NCI-H446 (cell line): ENCODE data around the gene COX19.
"Not testable (repeated sequence)": the region's sequence is repeated elsewhere in the genome, so short reads cannot be mapped to it uniquely, and the experiment has no call there.

Experiments
- DNase-seq, 2 experiments: peaks; one replicate each; lab custom pipeline; 2025; lab: John Stamatoyannopoulos, UW

COX19 gene

GRCh38 chr7:924541-925231 lies 50.7 kb downstream of the COX19 start:
- DNase-seq = no peak

- not testable (repeated sequence) for DNase-seq
These were observed 51.3 kb downstream of the COX19 start for GRCh38 chr7:924042-924441.

GRCh38 chr7:923108-924041 lies 52.0 kb downstream of the COX19 start:
- no peak for DNase-seq

GRCh38 chr7:922334-923107 lies 52.8 kb downstream of the COX19 start:
- no peak for DNase-seq

- DNase-seq = no peak
These were observed 53.6 kb downstream of the COX19 start for GRCh38 chr7:921581-922333.

- no peak for DNase-seq
These were observed 54.3 kb downstream of the COX19 start for GRCh38 chr7:921071-921461.

GRCh38 chr7:920351-921070 lies 54.8 kb downstream of the COX19 start:
- no peak for DNase-seq

GRCh38 chr7:919924-920341 lies 55.4 kb downstream of the COX19 start:
- no peak for DNase-seq

GRCh38 chr7:919114-919442 lies 56.3 kb downstream of the COX19 start:
- DNase-seq = no peak

GRCh38 chr7:918441-919113 lies 56.8 kb downstream of the COX19 start:
- DNase-seq = no peak

GRCh38 chr7:918118-918425 lies 57.3 kb downstream of the COX19 start:
- no peak for DNase-seq

GRCh38 chr7:917255-918117 lies 57.9 kb downstream of the COX19 start:
- no peak for DNase-seq

GRCh38 chr7:916291-916941 lies 58.9 kb downstream of the COX19 start:
- peak in 1 of 2 experiments; percentile 34 for DNase-seq
